OCI-LY3 (cell line): ENCODE data around the gene FABP1.

ENCODE experiments used
- EZH2phosphoT487 ChIP-seq: fragments of 200-600 bp; shearing (Covaris generic); IDR thresholded peaks from 2 replicates; pipeline ENCODE4 v1.6.1; 2018; ENCODE audit warnings: antibody characterized with exemption, mixed run types, low read depth
- TF ChIP-seq, protein P1 (sequence below): fragments of 200-600, 300-600 bp; sonication (generic); IDR thresholded peaks from 2 replicates; pipeline ENCODE4 v1.5.1; 2014; ENCODE audit warnings: antibody characterized with exemption, low read length, low read depth

DNA sequence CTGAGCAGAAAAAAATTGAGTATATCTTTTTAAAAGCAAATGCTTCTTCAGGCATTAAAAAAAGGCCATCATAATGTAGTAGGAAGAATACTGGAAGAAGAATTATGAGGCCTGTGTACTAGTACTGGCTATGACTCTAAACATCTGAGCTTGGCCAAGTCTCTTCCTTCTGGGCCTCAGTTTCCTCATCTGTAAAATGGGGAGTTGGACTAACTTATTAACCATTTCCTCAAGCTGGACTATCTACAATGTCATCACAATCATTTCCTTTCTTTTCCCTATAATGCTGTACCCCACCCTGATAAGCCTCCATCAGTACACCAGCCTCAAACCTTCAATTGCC lies 29.3 kb downstream of the FABP1 start:
- TF ChIP-seq, protein P1, sequence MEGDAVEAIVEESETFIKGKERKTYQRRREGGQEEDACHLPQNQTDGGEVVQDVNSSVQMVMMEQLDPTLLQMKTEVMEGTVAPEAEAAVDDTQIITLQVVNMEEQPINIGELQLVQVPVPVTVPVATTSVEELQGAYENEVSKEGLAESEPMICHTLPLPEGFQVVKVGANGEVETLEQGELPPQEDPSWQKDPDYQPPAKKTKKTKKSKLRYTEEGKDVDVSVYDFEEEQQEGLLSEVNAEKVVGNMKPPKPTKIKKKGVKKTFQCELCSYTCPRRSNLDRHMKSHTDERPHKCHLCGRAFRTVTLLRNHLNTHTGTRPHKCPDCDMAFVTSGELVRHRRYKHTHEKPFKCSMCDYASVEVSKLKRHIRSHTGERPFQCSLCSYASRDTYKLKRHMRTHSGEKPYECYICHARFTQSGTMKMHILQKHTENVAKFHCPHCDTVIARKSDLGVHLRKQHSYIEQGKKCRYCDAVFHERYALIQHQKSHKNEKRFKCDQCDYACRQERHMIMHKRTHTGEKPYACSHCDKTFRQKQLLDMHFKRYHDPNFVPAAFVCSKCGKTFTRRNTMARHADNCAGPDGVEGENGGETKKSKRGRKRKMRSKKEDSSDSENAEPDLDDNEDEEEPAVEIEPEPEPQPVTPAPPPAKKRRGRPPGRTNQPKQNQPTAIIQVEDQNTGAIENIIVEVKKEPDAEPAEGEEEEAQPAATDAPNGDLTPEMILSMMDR, result no peak
- no peak for TF ChIP-seq EZH2phosphoT487
